ENCODE results near the gene MLST8.

The MLST8 gene

DNA sequence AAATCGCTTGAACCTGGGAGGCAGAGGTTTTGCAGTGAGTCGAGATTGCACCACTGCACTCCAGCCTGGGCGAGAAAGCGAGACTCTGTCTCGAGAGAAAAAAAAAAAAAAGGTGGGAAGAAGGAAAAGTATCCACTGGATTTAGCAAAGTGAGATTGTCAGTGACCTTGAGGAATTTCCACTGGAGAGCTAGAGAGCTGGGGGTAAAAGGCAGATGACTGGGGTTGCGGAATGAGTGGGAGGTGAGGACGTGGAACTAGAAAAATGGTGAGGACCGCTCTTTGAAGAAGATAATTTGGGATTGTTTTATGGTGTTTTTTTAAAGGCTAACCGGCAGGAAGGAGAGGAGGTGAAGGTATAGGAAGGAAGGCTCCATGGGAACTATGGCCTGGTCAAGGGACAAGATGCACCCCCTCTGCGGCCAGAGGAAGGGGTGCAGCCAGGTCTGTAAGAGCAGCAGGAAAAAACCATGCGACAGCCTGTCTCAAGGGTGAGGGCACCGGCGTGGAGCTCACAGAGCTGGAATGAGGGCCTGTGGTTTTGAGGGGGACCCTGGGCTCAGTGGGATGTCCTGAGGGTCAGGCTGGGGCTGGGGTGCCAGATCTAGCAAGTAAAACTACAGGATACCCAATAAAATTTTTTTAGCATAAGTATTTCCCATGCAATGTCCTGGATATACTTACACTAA is 694 bp upstream of the MLST8 start:
- Histone ChIP-seq H3K27ac (ENCODE audit: low read length) (peak overlapping the region; percentile 74; the same call in 1 of the 2 replicates), H3F3A (ENCODE audit: insufficient read depth, low read length) (0 out of 2 replicates have a peak, but pooled peaks cover 3% of the 10 kb centered on the region), H3K79me2 (ENCODE audit: low read length) (peaks cover 27% of the 10 kb centered on the region), H2AFZ (ENCODE audit: low read length) (peak overlapping the region; percentile 76), H3K36me3 (replicated peaks; ENCODE audit: insufficient read depth, low read length) (no peaks in the 10 kb centered on the region; the same call in 1 of the 2 replicates), H3K9me2 (replicated peaks; ENCODE audit: insufficient read depth, low read length) (no peaks in the 10 kb centered on the region), H3K4me2 (ENCODE audit: low read depth, low read length) (peak overlapping the region; percentile 65), H3K4me3 (ENCODE audit: low read length) (peak overlapping the region; percentile 98), H4K20me1 (ENCODE audit: insufficient read depth, low read length) (no peaks in the 10 kb centered on the region), H3K27me3 (replicated peaks; ENCODE audit: insufficient read depth, low read length) (peaks cover 24% of the 10 kb centered on the region), H3K9ac (ENCODE audit: low read length) (peak overlapping the region; percentile 96), H3K9me3 (replicated peaks; ENCODE audit: insufficient read depth, low read length) (no peaks in the 10 kb centered on the region), H3K4me1 (ENCODE audit: low read length) (peaks cover 6% of the 10 kb centered on the region)
- TF ChIP-seq, protein P1, sequence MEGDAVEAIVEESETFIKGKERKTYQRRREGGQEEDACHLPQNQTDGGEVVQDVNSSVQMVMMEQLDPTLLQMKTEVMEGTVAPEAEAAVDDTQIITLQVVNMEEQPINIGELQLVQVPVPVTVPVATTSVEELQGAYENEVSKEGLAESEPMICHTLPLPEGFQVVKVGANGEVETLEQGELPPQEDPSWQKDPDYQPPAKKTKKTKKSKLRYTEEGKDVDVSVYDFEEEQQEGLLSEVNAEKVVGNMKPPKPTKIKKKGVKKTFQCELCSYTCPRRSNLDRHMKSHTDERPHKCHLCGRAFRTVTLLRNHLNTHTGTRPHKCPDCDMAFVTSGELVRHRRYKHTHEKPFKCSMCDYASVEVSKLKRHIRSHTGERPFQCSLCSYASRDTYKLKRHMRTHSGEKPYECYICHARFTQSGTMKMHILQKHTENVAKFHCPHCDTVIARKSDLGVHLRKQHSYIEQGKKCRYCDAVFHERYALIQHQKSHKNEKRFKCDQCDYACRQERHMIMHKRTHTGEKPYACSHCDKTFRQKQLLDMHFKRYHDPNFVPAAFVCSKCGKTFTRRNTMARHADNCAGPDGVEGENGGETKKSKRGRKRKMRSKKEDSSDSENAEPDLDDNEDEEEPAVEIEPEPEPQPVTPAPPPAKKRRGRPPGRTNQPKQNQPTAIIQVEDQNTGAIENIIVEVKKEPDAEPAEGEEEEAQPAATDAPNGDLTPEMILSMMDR (IDR thresholded peaks at IDR 0.05; ENCODE audit: low read length), result no peak
- no peak for TF ChIP-seq EZH2phosphoT487 (IDR thresholded peaks at IDR 0.05; ENCODE audit: low read length)
- TF ChIP-seq EZH2 (optimal IDR thresholded peaks at IDR 0.05; ENCODE audit: low read depth, low read length), result no peak
- DNase-seq, result no peak

DNA sequence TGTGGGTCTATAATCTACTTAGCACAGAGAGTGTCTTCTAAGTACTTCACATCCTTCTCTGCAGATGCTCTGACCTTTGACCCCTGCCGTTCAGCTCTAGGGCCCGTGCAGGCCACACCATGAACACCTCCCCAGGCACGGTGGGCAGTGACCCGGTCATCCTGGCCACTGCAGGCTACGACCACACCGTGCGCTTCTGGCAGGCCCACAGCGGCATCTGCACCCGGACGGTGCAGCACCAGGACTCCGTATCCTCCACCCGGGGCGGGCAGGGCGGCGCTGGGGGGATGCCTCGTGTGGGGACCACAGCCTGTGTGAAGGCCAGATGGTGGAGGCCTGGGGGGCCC is 686 bp downstream of the MLST8 start:
- peak overlapping the region; percentile 67 for H2AFZ ChIP-seq (ENCODE audit: low read length)
- H3K27me3 ChIP-seq (replicated peaks; ENCODE audit: insufficient read depth, low read length), result peaks cover 10% of the 10 kb centered on the region
- H3K9me3 ChIP-seq (replicated peaks; ENCODE audit: insufficient read depth, low read length), result no peaks in the 10 kb centered on the region
- 0 out of 2 replicates have a peak, but pooled peaks cover 3% of the 10 kb centered on the region for H3F3A ChIP-seq (ENCODE audit: insufficient read depth, low read length)
- peaks cover 27% of the 10 kb centered on the region for H3K79me2 ChIP-seq (ENCODE audit: low read length)
- no peaks in the 10 kb centered on the region; the same call in 1 of the 2 replicates for H3K36me3 ChIP-seq (replicated peaks; ENCODE audit: insufficient read depth, low read length)
- H3K4me2 ChIP-seq (ENCODE audit: low read depth, low read length), result peak overlapping the region; percentile 100
- H3K9me2 ChIP-seq (replicated peaks; ENCODE audit: insufficient read depth, low read length), result no peaks in the 10 kb centered on the region
- H3K9ac ChIP-seq (ENCODE audit: low read length), result peak overlapping the region; percentile 96
- peak overlapping the region; percentile 74; the same call in 1 of the 2 replicates for H3K27ac ChIP-seq (ENCODE audit: low read length)
- peak; percentile 43 for DNase-seq
- TF ChIP-seq, protein P1 (IDR thresholded peaks at IDR 0.05; ENCODE audit: low read length), result no peak; the same call in 1 of the 2 replicates
- no peak for TF ChIP-seq EZH2phosphoT487 (IDR thresholded peaks at IDR 0.05; ENCODE audit: low read length)
- peak overlapping the region; percentile 98 for H3K4me3 ChIP-seq (ENCODE audit: low read length)
- peaks cover 6% of the 10 kb centered on the region for H3K4me1 ChIP-seq (ENCODE audit: low read length)
- no peaks in the 10 kb centered on the region for H4K20me1 ChIP-seq (ENCODE audit: insufficient read depth, low read length)

DNA sequence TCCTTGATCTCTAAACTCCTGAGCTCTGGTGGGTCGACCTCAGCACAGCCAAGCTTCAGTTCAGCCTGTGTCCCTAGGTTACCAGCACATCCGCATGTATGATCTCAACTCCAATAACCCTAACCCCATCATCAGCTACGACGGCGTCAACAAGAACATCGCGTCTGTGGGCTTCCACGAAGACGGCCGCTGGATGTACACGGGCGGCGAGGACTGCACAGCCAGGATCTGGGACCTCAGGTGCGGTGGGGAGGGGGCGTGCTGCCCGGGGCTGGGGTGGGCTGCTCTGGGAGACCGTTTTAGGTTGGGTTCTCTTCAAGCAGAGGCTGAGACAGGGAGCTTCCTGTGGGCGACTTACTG is 1.1 kb downstream of the MLST8 start:
- Histone ChIP-seq H3F3A (ENCODE audit: insufficient read depth, low read length) (0 out of 2 replicates have a peak, but pooled peaks cover 3% of the 10 kb centered on the region), H3K4me1 (ENCODE audit: low read length) (peaks cover 6% of the 10 kb centered on the region), H3K9me3 (replicated peaks; ENCODE audit: insufficient read depth, low read length) (no peaks in the 10 kb centered on the region), H3K36me3 (replicated peaks; ENCODE audit: insufficient read depth, low read length) (no peaks in the 10 kb centered on the region; the same call in 1 of the 2 replicates), H3K79me2 (ENCODE audit: low read length) (peaks cover 27% of the 10 kb centered on the region), H3K9me2 (replicated peaks; ENCODE audit: insufficient read depth, low read length) (no peaks in the 10 kb centered on the region), H2AFZ (ENCODE audit: low read length) (no peak overlapping the region; the same call in 1 of the 2 replicates), H3K9ac (ENCODE audit: low read length) (peak overlapping the region; percentile 96), H3K4me3 (ENCODE audit: low read length) (peak overlapping the region; percentile 98), H3K4me2 (ENCODE audit: low read depth, low read length) (peak overlapping the region; percentile 100), H3K27me3 (replicated peaks; ENCODE audit: insufficient read depth, low read length) (peaks cover 10% of the 10 kb centered on the region), H3K27ac (ENCODE audit: low read length) (peak overlapping the region; percentile 74; the same call in 1 of the 2 replicates), H4K20me1 (ENCODE audit: insufficient read depth, low read length) (no peaks in the 10 kb centered on the region)
- DNase-seq, result no peak
- TF ChIP-seq EZH2phosphoT487 (IDR thresholded peaks at IDR 0.05; ENCODE audit: low read length), result no peak
- no peak for TF ChIP-seq EZH2 (optimal IDR thresholded peaks at IDR 0.05; ENCODE audit: low read depth, low read length)
- TF ChIP-seq, protein P1 (IDR thresholded peaks at IDR 0.05; ENCODE audit: low read length), result no peak
